ENCODE measurements around the gene VSTM4.

GRCh38 chr10:49112851-49113250 is 2.5 kb downstream of the VSTM4 start:
- no peak for TF ChIP-seq CTCF (conservative IDR thresholded peaks at IDR 0.05; ENCODE audit: low read length)
- TF ChIP-seq EZH2phosphoT487 (IDR thresholded peaks at IDR 0.05; ENCODE audit: borderline replicate concordance), result no peak

Data from Loucy (cell line).